HG03280 (cell line): ENCODE results near the gene ATP6V1B1.

Experiments
- ATAC-seq: cut with Tn5 transposase; IDR thresholded peaks from one replicate; pipeline ENCODE4 v1.9.1; 2021; ENCODE audit warnings: mild to moderate bottlenecking, moderate library complexity; ENCODE audit not compliant: unreplicated experiment

The ATP6V1B1 gene

DNA sequence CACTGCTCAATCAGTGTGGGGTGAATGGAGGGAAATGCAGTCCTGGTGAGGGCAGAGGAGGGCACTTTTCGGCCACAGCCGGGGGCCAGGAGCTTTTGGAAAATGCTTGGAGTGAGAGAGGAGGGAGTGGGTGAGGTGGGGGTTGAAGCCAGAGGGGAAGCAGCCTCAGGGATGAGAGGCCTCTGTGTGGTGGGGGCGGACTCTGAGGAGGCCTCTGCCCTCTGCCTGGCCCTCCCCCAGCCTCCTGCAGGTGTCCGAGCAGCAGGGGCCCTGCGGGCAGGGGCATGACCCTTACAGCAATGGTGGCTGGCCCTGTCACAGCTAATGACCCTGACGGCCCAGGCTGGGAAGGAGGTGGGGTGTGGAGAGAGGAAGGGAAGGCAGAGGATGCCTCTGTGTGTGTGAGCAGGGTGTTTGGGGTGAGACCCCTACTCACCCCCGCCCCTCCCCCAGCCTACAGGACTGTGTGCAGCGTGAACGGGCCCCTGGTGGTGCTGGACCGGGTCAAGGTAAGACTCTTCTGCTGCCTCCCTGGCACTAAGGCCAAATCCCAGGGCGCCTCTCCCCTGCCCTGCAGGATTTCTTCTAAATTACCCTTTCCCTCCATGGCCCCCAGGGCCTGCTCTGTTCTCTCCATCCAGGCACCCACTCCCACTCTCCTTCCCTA lies 7.6 kb downstream of the ATP6V1B1 start:
- ATAC-seq: no peak

DNA sequence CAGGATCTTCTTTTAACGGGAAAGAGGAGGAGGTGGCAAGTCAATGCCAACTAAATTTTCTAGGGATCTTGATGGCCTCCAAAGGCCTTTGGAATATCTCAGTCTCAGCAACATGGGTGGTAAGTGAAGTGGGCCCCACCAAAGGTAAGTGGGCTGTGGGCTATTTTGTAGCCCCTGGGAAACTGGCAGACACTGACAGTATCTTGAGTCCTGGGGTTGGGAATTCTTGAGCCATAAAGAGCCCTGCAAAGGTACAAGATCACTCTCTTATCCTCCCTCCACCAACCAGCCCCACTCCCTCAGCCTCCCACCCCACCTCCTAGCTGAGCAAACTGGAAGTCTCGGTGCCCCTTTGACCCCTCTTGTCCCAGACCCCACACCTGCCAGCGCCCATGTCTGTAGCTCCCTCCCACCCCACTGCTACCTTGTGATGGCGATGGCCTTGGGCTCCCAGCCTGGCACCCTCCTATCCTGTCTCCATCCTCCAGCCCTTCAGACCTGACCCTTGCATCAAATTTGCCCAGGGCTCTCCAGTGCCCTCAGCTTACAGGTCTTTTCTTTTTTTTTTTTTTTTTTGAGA lies 8.5 kb downstream of the ATP6V1B1 start:
- no peak for ATAC-seq

DNA sequence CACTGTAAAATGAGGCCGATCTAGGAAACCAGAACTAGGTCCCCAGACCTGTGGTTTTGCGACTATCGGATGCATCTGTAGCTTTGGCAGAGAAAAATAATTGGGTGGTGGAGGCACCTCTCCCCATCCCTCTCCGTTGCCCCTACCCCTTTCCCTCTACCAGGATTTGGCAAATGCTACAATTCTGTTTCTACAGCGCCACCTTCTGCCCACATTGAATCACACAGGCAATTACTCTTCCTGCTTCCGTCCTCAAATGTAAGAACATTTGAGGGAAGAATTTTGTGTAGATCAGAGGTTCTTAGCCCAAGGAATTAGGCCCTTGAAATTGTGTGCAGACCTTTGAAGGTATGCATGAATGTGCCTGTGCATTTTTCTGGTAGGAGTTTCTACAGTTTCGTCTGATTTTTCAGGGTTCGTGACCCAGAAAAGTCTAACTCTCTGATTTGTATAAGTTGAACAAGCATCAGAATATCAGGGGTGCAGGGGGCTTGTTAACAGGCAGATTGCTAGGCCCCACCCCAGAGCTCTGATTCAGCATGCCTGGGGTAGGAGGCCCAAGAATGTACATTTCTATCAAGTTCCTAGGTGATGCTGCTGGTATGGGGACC lies 11.2 kb downstream of the ATP6V1B1 start:
- ATAC-seq: no peak

DNA sequence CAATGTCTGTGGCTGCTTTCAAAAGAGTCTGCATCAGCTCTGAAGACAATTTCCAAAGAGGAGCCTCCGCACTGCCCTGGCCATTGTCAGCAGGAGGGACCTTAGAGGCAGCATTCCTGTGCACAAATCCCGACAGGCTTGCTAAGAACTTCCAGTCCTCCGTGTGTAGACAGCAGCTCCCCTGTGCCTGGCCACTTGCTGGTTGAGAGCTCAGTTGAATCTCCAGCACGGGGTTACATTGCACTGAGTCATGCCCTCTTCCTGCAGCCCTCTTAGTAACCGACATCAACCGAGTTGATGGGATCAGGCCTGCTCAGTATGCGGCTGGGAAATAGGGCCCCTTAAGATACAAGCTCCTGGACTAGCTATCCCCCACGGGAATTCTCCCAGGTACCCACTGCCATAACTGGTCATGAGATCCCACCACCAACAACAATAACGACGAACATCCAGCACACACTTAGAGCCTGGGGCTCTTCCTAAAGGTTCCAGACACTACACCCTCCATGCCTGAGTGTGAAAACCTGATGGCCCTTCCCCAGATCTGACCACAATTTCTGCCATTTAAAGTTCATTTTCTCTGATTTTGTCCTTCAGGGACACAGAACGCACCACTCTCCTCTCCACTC lies 12.0 kb downstream of the ATP6V1B1 start:
- ATAC-seq: no peak

DNA sequence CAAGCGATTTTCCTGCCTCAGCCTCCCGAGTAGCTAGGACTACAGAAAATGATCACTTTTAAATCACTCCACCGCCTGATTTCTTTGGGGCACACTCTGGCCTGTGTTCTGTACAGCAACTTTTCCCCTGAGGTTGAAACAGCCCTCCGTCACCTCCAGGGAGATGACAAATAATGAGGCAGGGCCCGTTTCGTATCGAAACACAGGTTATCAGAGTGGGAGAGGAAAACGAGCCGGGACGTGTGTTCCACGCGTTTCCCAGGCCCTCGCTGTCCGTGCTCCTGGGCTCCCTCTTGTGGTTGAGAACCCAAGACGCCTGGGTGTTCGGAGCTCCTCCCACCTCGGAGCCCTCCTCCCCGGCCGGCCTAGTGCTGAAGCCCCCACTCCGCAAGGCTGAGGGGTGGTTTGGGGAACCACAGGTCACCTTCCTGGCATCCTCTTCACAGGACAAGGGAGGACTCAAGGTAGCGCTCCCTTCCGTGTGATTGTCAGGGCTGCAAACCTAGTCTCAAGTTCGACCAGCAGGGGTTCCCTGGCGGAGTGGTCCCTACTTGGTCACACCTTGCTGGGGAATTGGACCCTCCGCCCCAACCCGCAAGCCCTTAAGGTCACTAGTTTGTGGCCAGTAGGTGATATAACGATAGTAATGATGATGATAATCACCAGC lies 12.8 kb downstream of the ATP6V1B1 start:
- ATAC-seq: peak; percentile 91

DNA sequence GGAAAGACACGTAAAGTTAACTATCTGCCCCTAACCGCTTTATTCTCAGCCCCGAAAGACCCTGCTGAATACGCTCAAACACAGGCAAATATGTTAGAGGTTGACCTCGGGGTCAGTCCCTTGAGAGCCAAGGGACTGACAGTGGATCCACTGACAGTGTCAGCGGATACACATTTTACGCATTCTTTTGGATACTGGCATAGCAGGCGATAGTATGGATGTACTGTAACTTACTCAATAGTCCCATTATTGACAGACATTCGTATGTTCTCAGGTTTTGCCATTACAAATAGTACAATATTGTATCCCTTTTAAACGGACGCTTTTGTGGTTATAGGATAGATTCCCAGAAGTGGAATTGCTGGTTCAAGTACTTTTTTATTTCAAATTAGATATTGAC lies 13.4 kb downstream of the ATP6V1B1 start:
- no peak for ATAC-seq

DNA sequence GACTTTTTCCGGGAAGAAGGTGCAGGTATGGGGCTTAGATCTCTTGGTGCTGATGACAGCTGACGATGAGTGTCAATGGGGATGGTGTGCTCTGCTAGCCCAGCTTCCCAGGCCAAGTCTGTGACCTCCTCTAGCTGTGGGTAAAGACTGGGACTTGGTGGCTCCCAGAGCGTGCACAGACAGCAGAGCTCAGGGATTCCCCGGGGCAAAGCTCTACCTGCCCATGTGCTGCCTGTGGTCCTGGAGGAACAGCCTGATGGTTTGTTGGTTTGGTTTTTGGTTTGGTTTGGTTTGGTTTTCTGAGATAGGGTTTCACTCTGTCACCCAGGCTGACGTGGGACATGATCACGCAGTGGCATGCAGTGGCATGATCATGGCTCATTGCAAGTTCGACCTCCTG lies 19.2 kb downstream of the ATP6V1B1 start:
- ATAC-seq: no peak

DNA sequence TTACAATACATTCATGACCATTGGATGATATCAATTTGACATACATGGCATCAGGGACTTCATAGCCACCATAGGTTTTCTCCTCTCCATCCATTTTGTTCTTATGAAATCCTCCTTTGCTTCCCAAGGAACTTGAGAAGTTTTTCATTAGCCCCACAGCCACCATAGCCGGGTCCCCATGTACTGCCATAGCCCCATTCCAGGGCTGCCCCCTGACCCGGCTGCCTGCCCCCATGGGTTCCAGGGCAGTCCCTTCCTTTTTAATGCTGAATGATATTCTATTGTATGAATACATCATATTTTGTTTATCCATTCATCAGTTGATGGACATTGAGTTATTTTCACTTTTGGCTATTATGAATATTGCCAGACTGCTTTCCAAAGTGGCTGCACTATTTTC lies 20.4 kb downstream of the ATP6V1B1 start:
- no peak for ATAC-seq

DNA sequence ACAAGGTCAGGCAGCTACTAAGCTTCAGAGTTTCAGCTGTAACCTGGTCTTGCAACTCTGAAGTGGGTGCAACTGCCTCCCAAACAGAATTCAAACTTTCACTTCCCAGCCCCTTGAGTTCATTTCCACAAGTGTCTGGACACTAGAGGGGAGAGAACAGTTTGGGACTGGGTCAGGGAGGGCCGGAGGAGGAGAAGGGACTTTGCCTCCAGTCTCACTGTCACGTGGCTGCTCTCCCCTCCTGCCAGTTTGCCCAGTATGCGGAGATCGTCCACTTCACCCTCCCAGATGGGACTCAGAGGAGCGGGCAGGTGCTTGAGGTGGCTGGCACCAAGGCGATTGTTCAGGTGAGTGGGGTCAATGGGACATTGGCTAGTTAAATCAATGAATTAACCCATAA lies 22.1 kb downstream of the ATP6V1B1 start:
- ATAC-seq: no peak

DNA sequence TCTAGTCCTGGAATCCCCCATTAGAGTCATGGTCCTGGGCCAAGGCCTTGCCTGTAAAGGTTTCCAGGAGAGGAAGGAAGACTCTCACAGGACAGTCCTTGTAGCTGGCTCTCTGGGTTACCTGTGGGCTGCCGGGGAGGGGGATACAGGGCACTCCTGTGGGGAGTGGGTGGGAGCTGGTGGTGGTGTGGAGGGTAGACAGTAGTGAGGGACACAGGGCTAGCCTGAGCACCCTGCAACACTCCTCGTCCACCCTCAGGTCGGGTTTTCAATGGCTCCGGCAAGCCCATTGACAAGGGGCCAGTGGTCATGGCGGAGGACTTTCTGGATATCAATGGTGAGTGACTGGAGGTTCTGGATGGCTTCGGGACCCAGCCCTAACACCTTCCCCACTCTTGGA lies 23.1 kb downstream of the ATP6V1B1 start:
- ATAC-seq: no peak

DNA sequence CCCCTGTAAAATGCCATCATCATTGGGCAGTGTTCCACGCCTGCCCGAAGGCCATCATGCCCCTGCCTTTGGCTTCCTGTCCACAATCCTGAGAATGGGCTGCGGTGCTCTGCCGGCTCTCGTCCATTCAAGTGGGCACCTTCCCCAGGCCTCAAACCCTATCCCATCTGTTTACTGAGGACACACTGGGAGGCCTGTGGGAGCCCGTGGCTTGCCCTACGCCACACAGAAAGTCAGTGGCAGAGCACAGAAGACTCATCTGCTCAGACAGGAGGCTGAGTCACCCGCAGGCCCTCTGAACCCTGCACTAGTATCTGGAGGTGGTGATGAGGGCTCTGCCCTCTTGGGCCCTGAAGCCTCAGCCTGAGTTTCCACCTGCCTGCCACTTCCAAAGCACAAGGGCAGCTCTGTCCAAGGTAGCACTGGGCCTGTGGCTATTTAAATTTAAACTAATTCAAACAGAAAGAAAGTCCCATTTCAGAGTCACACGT lies 23.6 kb downstream of the ATP6V1B1 start:
- no peak for ATAC-seq

DNA sequence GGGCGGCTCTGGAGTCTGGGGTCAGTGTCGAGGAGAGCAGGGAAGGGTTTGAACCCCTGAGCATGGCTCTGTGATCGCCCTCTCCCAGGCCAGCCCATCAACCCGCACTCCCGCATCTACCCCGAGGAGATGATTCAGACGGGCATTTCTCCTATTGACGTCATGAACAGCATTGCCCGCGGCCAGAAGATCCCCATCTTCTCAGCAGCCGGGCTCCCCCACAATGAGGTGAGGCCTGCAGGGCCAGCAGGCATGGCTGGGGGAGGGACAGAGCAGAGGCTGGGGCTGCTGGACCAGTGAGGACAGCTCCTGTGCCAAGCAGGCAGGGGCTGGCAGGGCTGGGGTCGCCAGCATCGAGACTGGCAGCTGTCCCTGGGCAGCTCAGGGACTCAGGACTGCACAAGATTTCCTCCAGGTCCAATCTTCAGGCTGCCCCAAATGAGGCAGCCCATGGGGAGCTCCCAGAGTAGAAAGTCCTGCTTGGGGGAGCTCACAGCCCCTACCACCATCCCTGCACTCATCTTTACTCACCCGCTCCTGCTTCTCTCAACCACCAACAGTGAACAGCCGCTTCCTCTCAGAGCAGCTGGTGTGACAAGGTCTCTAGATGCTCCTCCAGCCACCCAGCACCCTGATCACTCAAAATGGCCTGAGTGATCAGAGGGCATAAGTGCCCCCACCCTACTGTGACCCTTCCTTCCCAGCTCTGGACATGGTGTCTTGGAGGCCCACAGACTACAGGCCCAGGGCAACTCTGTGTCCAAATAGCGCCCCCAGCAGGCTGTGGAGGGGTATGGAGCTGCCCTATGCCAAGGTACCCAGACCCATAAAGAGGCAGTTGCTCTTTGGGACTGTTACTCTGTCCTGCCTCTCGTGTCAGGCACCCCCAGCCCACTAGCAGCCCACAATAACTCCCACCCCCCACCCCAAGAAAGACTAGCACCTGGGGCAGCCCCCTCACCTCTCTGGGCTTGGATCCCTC lies 24.4 kb downstream of the ATP6V1B1 start:
- no peak for ATAC-seq

DNA sequence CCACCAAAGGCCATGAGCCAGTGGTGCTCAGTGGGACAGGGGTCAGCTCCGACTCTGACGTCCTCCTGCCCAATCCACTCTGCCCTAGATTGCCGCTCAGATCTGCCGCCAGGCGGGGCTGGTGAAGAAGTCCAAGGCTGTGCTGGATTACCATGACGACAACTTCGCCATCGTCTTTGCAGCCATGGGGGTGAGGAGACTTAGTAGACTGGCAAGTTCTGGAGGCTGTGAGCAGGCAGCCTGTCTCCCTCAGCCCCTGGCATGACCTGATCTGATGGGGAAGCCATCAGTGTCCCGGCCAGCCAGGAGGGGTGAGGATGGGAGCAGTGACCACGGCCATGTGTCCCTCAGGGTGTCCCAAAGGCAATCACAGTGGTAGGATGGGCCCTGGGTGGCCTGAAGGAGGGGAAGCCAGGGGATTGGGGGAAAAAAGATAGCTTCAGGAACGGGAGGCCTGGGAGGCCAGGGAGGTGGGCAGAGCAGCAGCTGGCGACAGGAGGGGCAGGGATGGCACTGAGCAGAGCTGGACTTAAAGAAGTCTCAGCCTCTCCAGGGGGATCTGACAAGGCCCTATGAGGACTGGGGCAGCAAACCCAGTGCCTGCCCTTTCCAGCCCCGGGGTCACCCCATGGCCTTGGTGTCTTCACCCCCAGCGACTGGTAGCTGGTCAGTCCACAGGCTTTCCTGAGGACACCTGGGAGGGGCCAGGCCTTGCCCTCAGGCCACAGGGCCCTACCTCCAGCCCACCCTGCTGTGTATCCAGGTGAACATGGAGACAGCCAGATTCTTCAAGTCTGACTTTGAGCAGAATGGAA lies 25.3 kb downstream of the ATP6V1B1 start:
- no peak for ATAC-seq

DNA sequence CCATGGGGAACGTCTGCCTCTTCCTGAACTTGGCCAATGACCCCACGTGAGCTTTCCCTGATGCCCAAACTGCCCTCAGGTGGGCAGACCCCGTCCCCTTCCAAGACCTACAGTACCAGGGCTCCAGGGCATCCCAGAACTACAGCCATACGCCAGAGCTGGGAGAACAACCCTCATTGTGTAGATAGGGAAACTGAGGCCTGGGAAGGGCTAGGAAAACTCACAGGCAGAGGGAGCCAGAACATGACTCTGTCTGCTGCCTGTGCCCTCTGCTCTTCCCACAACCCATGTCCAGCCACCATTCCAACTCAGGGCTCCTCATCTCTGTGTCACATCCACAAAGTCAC lies 25.9 kb downstream of the ATP6V1B1 start:
- no peak for ATAC-seq

DNA sequence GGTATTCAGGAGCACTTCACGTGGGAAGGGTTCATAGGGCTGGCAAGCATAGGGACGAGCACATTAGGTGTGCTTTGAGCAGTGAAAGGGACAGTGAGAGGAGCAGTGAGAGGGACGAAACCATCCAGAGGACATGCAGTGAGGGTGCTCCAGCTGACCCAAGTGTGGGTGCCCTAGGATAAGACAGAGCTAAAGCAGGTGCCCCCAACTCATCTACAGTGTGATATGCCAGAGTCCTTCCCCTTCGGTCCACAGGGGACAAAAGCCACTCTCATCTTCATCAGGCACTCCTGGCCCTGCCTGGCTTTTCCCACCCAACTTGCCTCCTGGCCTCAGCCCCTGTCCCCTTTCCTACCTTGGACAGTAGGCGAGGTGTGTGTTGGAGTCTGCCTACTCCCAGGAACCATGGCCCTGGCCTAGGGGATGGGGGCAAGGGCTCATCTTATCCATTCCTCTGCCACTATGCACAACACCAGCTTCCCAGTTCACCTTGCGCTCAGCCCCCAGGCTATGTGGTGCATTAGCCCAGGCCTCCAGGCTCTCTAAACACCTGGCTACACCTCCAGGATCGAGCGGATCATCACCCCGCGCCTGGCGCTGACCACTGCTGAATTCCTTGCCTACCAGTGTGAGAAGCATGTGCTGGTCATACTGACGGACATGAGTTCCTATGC lies 26.6 kb downstream of the ATP6V1B1 start:
- ATAC-seq: no peak

DNA sequence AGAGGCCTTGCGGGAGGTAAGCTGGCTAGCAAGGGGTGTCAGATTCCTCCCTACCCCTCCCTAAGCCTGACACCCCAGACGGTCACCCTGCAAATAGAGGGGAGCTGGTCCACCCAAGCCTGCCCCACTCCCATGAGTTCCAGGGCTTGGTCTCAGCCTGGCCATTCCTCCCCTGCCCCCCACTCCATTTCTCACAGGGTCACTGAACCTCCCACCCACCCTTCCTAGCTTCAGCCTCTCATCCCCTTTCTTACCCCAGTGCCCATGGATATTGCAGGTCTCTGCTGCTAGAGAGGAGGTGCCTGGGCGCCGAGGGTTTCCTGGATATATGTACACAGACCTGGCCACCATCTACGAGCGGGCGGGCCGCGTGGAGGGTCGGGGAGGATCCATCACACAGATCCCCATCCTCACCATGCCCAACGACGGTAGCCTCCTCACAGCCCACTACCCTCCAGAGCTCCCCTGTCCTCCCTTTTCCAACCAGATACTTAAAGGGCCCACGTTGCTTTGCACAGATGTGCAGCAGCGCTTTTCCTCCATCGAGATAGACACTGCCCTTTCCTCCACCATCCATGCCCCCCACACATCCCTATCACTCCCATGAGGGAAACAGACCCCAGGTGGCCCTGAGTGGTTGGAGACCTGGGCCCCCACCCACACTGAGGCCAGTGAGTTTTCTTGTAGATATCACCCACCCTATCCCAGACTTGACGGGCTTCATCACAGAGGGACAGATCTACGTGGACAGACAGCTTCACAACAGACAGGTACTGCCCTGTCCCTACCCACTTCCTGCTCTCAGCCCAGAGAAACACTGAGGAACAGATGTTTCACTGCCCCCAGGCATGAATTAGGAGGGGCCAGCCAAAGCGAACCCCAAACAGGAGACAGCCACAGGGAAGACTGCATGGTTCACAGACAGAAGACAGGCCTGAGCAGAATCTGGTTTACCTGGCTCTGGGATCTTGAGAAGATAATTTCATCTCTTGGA lies 27.5 kb downstream of the ATP6V1B1 start:
- no peak for ATAC-seq

DNA sequence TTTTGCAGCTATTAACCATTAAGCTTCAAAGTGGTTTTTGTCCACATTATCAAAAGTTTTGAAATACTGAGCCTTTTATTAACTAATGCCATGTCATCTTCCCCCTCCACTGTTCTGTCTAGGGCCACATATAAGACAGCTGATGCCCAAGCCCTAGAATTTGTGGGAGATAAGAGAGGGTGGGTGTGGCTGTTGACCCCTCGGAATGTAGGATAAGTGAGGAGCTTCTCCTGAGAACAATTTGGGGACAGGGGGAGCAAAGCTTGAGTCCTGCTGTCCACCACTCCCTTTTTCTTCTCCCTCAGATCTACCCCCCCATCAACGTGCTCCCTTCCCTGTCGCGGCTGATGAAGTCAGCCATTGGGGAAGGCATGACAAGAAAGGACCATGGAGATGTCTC lies 28.4 kb downstream of the ATP6V1B1 start:
- no peak for ATAC-seq
